Hepatocyte (in vitro differentiated cells): Measurements from ENCODE around the gene GLT1D1. TPM values are rescaled to one million over a fixed set of nuclear protein-coding genes. Genes with fewer than 3 reads are reported as not detected.
A peak's percentile ranks its signal among the peaks of the same experiment; 100 is the strongest.

Source experiments
- DNase-seq: peaks from one replicate; pipeline ENCODE4 v3.0.0-alpha.2; 2016; ENCODE audit warnings: low spot score
- H2AFZ ChIP-seq: fragments of 200-600 bp; sonication (generic); 2 replicates; pipeline ENCODE4 v1.6.0; 2016; ENCODE audit warnings: antibody characterized with exemption, mild to moderate bottlenecking
- H3K27ac ChIP-seq: fragments of 200-600 bp; sonication (generic); 2 replicates; pipeline ENCODE4 v1.5.1; 2016; ENCODE audit warnings: mild to moderate bottlenecking
- H3K27me3 ChIP-seq: fragments of 200-600 bp; sonication (generic); 2 replicates; pipeline ENCODE4 v1.6.1; 2016
- H3K36me3 ChIP-seq: fragments of 200-600 bp; sonication (generic); replicated peaks from 2 replicates; pipeline ENCODE4 v1.5.1; 2016; ENCODE audit warnings: low read depth; ENCODE audit not compliant: insufficient read depth
- H3K4me1 ChIP-seq: fragments of 200-600 bp; sonication (generic); 2 replicates; pipeline ENCODE4 v1.5.1; 2016; ENCODE audit warnings: mild to moderate bottlenecking, moderate library complexity; ENCODE audit not compliant: insufficient read depth
- H3K4me2 ChIP-seq: fragments of 200-600 bp; sonication (generic); 2 replicates; pipeline ENCODE4 v1.6.0; 2016
- H3K4me3 ChIP-seq: fragments of 200-600 bp; sonication (generic); 2 replicates; pipeline ENCODE4 v1.5.1; 2016; ENCODE audit warnings: mild to moderate bottlenecking
- H3K79me2 ChIP-seq: fragments of 200-600 bp; sonication (generic); 2 replicates; pipeline ENCODE4 v1.6.0; 2017; ENCODE audit warnings: mild to moderate bottlenecking
- H3K9me2 ChIP-seq: fragments of 200-600 bp; sonication (generic); replicated peaks from 2 replicates; pipeline ENCODE4 v1.6.0; 2017; ENCODE audit warnings: mild to moderate bottlenecking; ENCODE audit not compliant: insufficient read depth
- H3K9me3 ChIP-seq: fragments of 200-600 bp; sonication (generic); 2 replicates; pipeline ENCODE4 v1.5.1; 2016; ENCODE audit warnings: low read depth, mild to moderate bottlenecking
- H4K20me1 ChIP-seq: fragments of 200-600 bp; sonication (generic); 2 replicates; pipeline ENCODE4 v1.6.0; 2016; ENCODE audit warnings: mild to moderate bottlenecking; ENCODE audit not compliant: insufficient read depth, poor library complexity, severe bottlenecking
- EZH2 ChIP-seq: fragments of 200-600 bp; sonication (generic); IDR thresholded peaks from 2 replicates; pipeline ENCODE4 v1.6.1; 2016; ENCODE audit warnings: antibody characterized with exemption, mild to moderate bottlenecking, borderline replicate concordance
- EZH2phosphoT487 ChIP-seq: fragments of 200-600 bp; sonication (generic); IDR thresholded peaks from one replicate; pipeline ENCODE4 v1.6.1; 2018; ENCODE audit warnings: antibody characterized with exemption, mild to moderate bottlenecking, low read depth, moderate library complexity; ENCODE audit not compliant: unreplicated experiment, severe bottlenecking
- WGBS: methylation state at CpG from one replicate; pipeline ENCODE4 v1.1.6; 2016; ENCODE audit warnings: low lambda C conversion rate; ENCODE audit errors: missing lambda C conversion rate; 5-methylcytosine and 5-hydroxymethylcytosine counted together
- polyA plus RNA-seq: library from polyadenylated mRNA; unstranded; fragments of >200 nt; fragmentation: Nextera tagmentation; extraction: Ambion mirVana; gene quantifications from 2 replicates; pipeline ENCODE4 v1.2.1, GENCODE V29; 2016
- total RNA-seq: library from RNA; depleted of rRNA; stranded (reverse); fragments of >200 nt; gene quantifications from 2 replicates; pipeline ENCODE4 v1.2.3, GENCODE V29; 2014
- TF ChIP-seq, protein P1 (sequence below): fragments of 200-600 bp; sonication (generic); IDR thresholded peaks from 2 replicates; pipeline ENCODE4 v1.5.1; 2016; ENCODE audit warnings: antibody characterized with exemption, mild to moderate bottlenecking; ENCODE audit not compliant: poor library complexity

The GLT1D1 gene
- total and polyA plus RNA-seq, 2 experiments from 2014 or later = 1.8 to 1.9 TPM

- Histone ChIP-seq H3K27ac (no peak overlapping the region), H3K79me2 (no peaks in the 10 kb centered on the region), H2AFZ (peak overlapping the region; percentile 60), H3K36me3 (no peaks in the 10 kb centered on the region), H3K27me3 (no peaks in the 10 kb centered on the region), H3K9me3 (no peaks in the 10 kb centered on the region), H3K4me3 (no peak overlapping the region), H4K20me1 (no peaks in the 10 kb centered on the region), H3K4me1 (no peaks in the 10 kb centered on the region), H3K4me2 (peak overlapping the region; percentile 78), H3K9me2 (no peaks in the 10 kb centered on the region)
- TF ChIP-seq EZH2phosphoT487 = no peak
- TF ChIP-seq, protein P1, sequence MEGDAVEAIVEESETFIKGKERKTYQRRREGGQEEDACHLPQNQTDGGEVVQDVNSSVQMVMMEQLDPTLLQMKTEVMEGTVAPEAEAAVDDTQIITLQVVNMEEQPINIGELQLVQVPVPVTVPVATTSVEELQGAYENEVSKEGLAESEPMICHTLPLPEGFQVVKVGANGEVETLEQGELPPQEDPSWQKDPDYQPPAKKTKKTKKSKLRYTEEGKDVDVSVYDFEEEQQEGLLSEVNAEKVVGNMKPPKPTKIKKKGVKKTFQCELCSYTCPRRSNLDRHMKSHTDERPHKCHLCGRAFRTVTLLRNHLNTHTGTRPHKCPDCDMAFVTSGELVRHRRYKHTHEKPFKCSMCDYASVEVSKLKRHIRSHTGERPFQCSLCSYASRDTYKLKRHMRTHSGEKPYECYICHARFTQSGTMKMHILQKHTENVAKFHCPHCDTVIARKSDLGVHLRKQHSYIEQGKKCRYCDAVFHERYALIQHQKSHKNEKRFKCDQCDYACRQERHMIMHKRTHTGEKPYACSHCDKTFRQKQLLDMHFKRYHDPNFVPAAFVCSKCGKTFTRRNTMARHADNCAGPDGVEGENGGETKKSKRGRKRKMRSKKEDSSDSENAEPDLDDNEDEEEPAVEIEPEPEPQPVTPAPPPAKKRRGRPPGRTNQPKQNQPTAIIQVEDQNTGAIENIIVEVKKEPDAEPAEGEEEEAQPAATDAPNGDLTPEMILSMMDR = peak; percentile 53
- peak; percentile 70 for DNase-seq
- 31% methylated on average over 22 of the region's 22 CpGs for whole genome bisulfite sequencing
Measured at GRCh38 chr12:128976120-128976738, 123.0 kb downstream of the GLT1D1 start.

GRCh38 chr12:128977441-128977840 is 124.2 kb downstream of the GLT1D1 start:
- H3K36me3 ChIP-seq = no peaks in the 10 kb centered on the region
- TF ChIP-seq EZH2phosphoT487 (no peak), EZH2 (no peak)
- TF ChIP-seq, protein P1 = no peak
- no peaks in the 10 kb centered on the region for H4K20me1 ChIP-seq
- H3K27me3 ChIP-seq = no peaks in the 10 kb centered on the region
- H2AFZ ChIP-seq = no peak overlapping the region
- H3K4me3 ChIP-seq = no peak overlapping the region
- 86% methylated on average over 6 of the region's 6 CpGs for WGBS
- no peak overlapping the region for H3K27ac ChIP-seq
- H3K79me2 ChIP-seq = no peaks in the 10 kb centered on the region
- H3K9me2 ChIP-seq = no peaks in the 10 kb centered on the region
- no peaks in the 10 kb centered on the region for H3K4me1 ChIP-seq
- DNase-seq = no peak
- H3K4me2 ChIP-seq = no peak overlapping the region
- no peaks in the 10 kb centered on the region for H3K9me3 ChIP-seq

- DNase-seq = no peak
- Histone ChIP-seq H3K4me2 (no peak overlapping the region), H3K4me1 (no peaks in the 10 kb centered on the region), H3K27me3 (no peaks in the 10 kb centered on the region), H3K4me3 (no peak overlapping the region), H3K9me3 (no peaks in the 10 kb centered on the region), H3K9me2 (no peaks in the 10 kb centered on the region), H3K79me2 (no peaks in the 10 kb centered on the region), H4K20me1 (no peaks in the 10 kb centered on the region), H2AFZ (no peak overlapping the region), H3K27ac (no peak overlapping the region), H3K36me3 (no peaks in the 10 kb centered on the region)
- 84% methylated on average over 11 of the region's 14 CpGs for WGBS
- TF ChIP-seq EZH2 (no peak), EZH2phosphoT487 (no peak)
- TF ChIP-seq, protein P1 = no peak
Measured at GRCh38 chr12:128978067-128978466, 124.8 kb downstream of the GLT1D1 start.

GRCh38 chr12:128980623-128981022 is 127.3 kb downstream of the GLT1D1 start:
- Histone ChIP-seq H3K4me2 (no peak overlapping the region), H3K4me3 (no peak overlapping the region), H3K27me3 (no peaks in the 10 kb centered on the region), H3K4me1 (no peaks in the 10 kb centered on the region), H3K36me3 (no peaks in the 10 kb centered on the region), H3K9me3 (no peaks in the 10 kb centered on the region), H3K27ac (no peak overlapping the region), H3K9me2 (no peaks in the 10 kb centered on the region), H3K79me2 (no peaks in the 10 kb centered on the region), H4K20me1 (no peaks in the 10 kb centered on the region), H2AFZ (no peak overlapping the region)
- DNase-seq = no peak
- TF ChIP-seq EZH2phosphoT487 (no peak), EZH2 (no peak)
- TF ChIP-seq, protein P1 = no peak
- WGBS = 94% methylated on average over 15 of the region's 15 CpGs
